HFFc6 (cell line): ENCODE measurements around the gene KRTAP10-12. TPM values are rescaled to one million over a fixed set of nuclear protein-coding genes. Genes with fewer than 3 reads are reported as not detected.

Experiments used
- DNase-seq: peaks from one replicate; pipeline ENCODE4 v3.0.0-alpha.2; 2018
- H3K27ac Mint-ChIP-seq: 2 replicates; pipeline ENCODE4 v1.8.0; 2020; ENCODE audit warnings: mild to moderate bottlenecking, mixed read lengths
- H3K27me3 Mint-ChIP-seq: 2 replicates; pipeline ENCODE4 v1.8.0; 2021; ENCODE audit warnings: mild to moderate bottlenecking, moderate library complexity, mixed read lengths; ENCODE audit not compliant: insufficient read depth
- H3K36me3 Mint-ChIP-seq: 2 replicates; pipeline ENCODE4 v1.8.0; 2021; ENCODE audit warnings: low read depth, mixed read lengths
- H3K4me1 Mint-ChIP-seq: 2 replicates; pipeline ENCODE4 v1.8.0; 2020; ENCODE audit warnings: low read depth, mixed read lengths
- H3K4me3 Mint-ChIP-seq: 2 replicates; pipeline ENCODE4 v1.8.0; 2020; ENCODE audit warnings: mild to moderate bottlenecking, moderate library complexity, mixed read lengths
- H3K9me3 Mint-ChIP-seq: 2 replicates; pipeline ENCODE4 v1.8.0; 2020; ENCODE audit warnings: mild to moderate bottlenecking, mixed read lengths
- CTCF ChIP-seq: fragments of 200-600 bp; sonication (generic); IDR thresholded peaks from 2 replicates; pipeline ENCODE4 v1.5.0; 2021; ENCODE audit warnings: antibody characterized with exemption, mild to moderate bottlenecking
- total RNA-seq, 6 experiments: library from RNA; stranded (reverse); fragmentation: NEBNext Ultra II Directional; extraction: Animal tissue kit (Norgen Biotek cat#: 25700); gene quantifications; 2 replicates in 1 of 6; 3 replicates in 5 of 6; pipeline ENCODE4 v1.2.3, GENCODE V29; 2021

Gene KRTAP10-12
- total RNA-seq, 6 experiments from 2014 or later: not detected

- Mint-ChIP-seq H3K27me3 (peaks cover 15% of the 10 kb centered on the region), H3K4me1 (no peaks in the 10 kb centered on the region), H3K27ac (no peak overlapping the region), H3K36me3 (peaks cover 6% of the 10 kb centered on the region), H3K9me3 (peaks cover 44% of the 10 kb centered on the region), H3K4me3 (no peak overlapping the region)
- no peak for TF ChIP-seq CTCF
- DNase-seq: no peak
These were observed 45.8 kb upstream of the KRTAP10-12 start for GRCh38 chr21:44650973-44651675.

GRCh38 chr21:44653123-44653522, 43.8 kb upstream of the KRTAP10-12 start:
- no peaks in the 10 kb centered on the region for H3K4me1 Mint-ChIP-seq
- H3K36me3 Mint-ChIP-seq: no peaks in the 10 kb centered on the region
- peaks cover 43% of the 10 kb centered on the region; the same call in 1 of the 2 replicates for H3K9me3 Mint-ChIP-seq
- H3K27me3 Mint-ChIP-seq: peaks cover 21% of the 10 kb centered on the region
- no peak overlapping the region for H3K27ac Mint-ChIP-seq
- no peak for TF ChIP-seq CTCF
- H3K4me3 Mint-ChIP-seq: no peak overlapping the region
- no peak for DNase-seq

GRCh38 chr21:44653656-44654575, 43.1 kb upstream of the KRTAP10-12 start:
- Mint-ChIP-seq H3K4me3 (no peak overlapping the region), H3K4me1 (no peaks in the 10 kb centered on the region), H3K27ac (no peak overlapping the region), H3K27me3 (peaks cover 23% of the 10 kb centered on the region), H3K36me3 (no peaks in the 10 kb centered on the region), H3K9me3 (peaks cover 43% of the 10 kb centered on the region; the same call in 1 of the 2 replicates)
- no peak for TF ChIP-seq CTCF
- no peak for DNase-seq

DNA sequence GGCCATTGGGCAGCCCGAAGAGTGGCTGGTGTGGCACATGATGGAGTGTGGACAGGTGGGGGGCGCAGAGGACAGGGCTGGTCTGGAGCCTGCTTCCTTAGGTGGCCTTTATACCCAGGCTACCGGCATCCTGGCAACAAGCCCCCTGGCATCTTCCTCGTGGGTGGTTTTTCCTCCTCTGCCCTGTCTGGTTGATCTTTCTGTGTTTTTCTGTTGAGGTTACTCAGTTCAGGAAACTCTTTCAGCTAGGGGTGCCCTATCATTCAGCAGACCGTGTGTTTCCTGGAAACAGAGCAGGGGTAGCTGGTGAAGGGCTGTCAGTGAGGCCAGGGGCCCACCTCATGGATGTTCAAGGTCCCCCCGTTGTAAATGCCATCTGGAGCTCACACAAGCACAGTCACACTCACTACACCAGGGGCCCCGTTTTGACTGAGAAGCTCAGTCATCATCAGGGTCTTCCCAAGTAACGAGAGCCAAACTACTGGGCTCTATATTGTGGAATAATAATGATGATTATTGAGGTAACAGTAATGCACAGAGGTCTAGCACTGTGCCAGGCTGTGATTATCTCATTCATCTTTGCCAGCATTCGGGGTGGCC, 42.3 kb upstream of the KRTAP10-12 start, which contains the start of gene KRTAP12-4:
TSS of gene KRTAP12-4 (minus strand) at position 84 of the 600 bp plus-strand sequence. CDS start at position 39, 45 bp downstream.
- H3K27me3 Mint-ChIP-seq: peaks cover 23% of the 10 kb centered on the region
- no peak for DNase-seq
- H3K36me3 Mint-ChIP-seq: no peaks in the 10 kb centered on the region
- H3K4me3 Mint-ChIP-seq: no peak within 1 kb of the TSS
- TF ChIP-seq CTCF: no peak
- no peak within 1 kb of the TSS for H3K27ac Mint-ChIP-seq
- no peaks in the 10 kb centered on the region for H3K4me1 Mint-ChIP-seq
- H3K9me3 Mint-ChIP-seq: peaks cover 41% of the 10 kb centered on the region; the same call in 1 of the 2 replicates

GRCh38 chr21:44656868-44657267, 40.1 kb upstream of the KRTAP10-12 start:
- H3K27ac Mint-ChIP-seq: no peak overlapping the region
- H3K36me3 Mint-ChIP-seq: no peaks in the 10 kb centered on the region
- H3K4me3 Mint-ChIP-seq: no peak overlapping the region
- no peak for TF ChIP-seq CTCF
- no peak for DNase-seq
- H3K27me3 Mint-ChIP-seq: peaks cover 21% of the 10 kb centered on the region
- no peaks in the 10 kb centered on the region for H3K4me1 Mint-ChIP-seq
- peaks cover 37% of the 10 kb centered on the region; the same call in 1 of the 2 replicates for H3K9me3 Mint-ChIP-seq
